Dedifferentiated amniotic fluid mesenchymal stem cell (primary cell): ENCODE results near the gene PTPN11.

ENCODE experiments used
- DNase-seq: peaks from one replicate; pipeline ENCODE4 v3.0.0-alpha.2; 2016; ENCODE audit errors: extremely low spot score

Gene PTPN11

DNA sequence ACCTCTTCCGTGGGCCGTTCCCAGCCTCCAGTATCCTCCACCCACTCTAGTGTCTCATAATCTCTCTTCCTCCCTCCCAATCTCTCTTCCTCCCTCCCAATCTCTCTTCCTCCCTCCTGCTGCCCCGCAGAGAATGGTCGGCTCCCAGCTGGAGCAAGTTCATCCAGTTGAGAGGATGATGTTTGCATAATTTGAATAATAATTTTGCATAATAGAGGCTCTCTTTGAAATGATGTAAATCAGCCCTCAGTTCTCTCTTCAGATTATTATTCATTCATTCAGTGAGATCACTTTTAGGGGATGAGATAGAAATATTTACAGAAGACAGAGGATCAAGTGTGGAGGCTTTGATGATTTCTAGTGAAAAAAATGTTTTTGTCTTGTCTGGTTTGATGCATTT is 125.0 kb downstream of the PTPN11 start:
- DNase-seq: no peak

DNA sequence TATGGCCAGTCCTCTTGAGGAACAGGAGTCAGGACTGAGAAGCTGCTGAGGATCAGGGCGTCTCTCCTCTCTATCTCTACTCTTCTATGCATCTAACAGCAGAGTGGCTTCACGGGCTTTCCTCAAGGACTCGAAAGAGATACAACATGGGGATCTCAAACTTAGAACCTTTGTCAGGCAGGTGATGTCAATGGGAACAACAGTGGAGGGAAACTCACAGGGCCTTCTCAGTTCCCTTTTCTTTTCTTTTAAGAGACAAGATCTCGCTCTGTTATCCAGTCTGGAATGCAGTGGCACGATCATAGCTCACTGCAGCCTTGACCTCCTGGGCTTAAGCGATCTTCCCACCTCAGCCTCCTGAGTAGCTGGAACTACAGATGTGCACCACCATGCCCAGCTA is 127.6 kb downstream of the PTPN11 start:
- DNase-seq: no peak

DNA sequence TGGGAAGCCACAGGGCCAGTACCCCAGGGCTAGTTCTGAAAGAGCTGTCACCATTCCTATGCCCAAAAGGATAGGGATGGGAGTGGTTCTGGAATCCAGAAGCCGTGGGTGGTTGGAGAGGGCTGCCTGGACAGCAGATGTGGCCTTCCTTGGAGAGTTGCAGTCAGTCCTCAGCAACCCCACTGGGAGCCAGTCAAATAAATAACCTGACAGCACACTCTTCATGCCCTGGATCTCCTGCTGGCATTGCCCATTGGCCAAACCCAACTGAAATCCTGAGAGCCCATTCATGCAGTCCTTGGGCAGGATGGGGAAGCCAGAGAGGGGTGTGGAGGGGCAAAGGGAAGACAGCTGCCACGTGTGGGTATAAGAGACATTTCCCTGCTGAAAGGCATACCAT is 128.2 kb downstream of the PTPN11 start:
- no peak for DNase-seq

DNA sequence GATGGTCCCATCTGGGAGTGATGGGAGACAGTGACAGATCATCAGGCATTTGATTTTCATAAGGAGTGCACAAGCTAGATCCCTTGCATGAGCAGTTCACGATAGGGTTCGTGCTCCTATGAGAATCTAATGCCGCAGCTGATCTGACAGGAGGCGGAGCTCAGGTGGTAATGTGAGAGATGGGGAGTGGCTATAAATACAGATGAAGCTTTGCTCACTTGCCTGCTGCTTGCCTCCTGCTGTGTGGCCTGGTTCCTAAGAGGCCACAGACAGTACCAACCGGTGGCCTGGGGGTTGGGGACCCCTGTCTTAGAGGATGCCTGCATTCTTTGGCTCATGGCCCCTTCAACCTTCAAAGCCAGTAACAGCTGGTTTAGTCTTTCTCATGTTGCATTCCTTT is 130.3 kb downstream of the PTPN11 start:
- DNase-seq: no peak

DNA sequence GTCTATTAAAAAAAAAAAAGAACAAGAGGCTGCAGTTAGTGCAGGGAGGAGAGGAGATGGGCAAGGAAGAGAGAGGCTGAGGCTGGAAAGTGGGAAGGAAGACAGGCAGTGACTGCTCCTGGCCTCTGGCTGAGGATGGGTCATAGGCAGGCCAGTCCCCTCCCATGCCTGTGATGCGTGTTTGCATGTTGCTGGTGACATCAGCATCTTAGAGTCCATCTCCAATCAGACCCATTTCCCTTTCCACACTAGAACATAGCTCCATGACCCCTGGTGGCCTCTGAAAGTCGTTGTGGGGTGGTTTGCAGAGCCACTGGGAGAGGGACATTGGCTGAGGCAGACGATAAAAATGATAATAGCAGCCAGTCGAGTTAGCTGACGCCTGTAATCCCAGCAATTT is 132.9 kb downstream of the PTPN11 start:
- no peak for DNase-seq

DNA sequence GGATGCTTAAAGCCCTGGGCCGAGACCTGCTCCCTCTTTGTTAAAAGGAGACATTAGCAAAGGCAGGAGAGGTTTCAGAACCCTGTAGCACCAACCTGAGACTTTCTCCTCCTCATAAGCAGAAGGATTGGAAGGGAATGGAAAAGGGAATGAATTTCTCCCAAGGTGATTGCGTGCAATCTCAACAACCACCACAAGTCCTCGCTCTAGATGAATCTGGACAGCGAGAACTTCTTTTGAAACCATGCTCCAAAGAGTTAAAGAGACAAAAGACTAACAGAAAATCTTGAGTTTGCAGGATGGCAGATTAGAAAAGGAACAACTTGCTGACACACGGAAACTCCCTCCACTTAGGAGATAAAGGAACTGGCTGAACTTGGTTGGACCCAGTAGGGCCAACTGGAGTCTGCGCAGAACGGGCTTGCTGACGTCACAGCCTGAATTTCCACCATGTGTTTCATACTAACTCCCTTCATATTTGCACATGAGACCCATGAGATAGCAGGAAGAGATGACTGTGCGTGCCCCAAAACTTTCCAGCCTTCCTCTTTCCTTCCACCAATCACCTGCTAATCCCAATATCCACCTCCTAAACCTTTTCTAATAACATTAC is 137.0 kb downstream of the PTPN11 start:
- DNase-seq: no peak

GRCh38 chr12:112557951-112558630 is 139.3 kb downstream of the PTPN11 start:
- DNase-seq: no peak
